ENCODE data around the gene GSTP1.
"Not testable (repeated sequence)": the region's sequence is repeated elsewhere in the genome, so short reads cannot be mapped to it uniquely, and the experiment has no call there.

The GSTP1 gene

DNA sequence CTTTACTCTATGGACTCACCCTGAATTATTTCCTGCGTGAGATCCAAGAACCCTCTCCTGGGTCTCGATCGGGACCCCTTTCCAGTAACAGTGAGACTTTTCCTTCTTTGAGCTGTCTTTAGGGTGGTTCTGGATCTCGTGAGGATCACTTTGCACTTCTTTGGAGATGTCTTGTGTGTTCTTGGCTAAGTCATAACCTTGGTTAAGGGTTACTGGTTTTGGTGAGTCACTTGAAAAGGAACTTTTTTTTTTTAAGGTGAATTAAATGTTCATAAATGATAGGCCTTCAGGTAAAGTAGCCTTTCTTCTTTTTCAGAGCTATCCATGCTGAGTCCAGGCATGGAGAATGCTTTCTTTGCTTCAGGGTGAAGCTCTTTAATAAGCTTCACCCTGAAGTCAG is 19.4 kb upstream of the GSTP1 start:
- no peak for DNase-seq

GRCh38 chr11:67571443-67571842 is 12.2 kb upstream of the GSTP1 start:
- DNase-seq, result peak; percentile 44

DNA sequence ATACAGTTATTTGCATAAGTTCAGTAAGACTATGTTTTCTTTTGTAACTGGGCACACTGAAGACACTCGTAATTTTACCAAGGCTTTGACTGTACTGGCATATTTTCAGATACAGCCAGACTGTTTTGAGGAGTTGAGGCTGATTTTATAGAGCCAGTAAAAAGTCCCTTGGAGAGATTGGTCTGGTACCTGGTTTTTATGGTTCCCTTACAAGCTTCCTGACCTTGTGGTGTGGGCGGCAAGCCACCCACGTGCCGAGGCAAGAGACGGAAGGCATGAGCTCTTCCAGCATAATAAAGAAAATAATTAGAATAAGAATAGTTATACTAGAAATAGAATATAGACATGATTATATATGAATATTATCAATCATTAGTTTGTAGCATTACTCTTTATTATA is 11.3 kb upstream of the GSTP1 start:
- DNase-seq, result no peak

DNA sequence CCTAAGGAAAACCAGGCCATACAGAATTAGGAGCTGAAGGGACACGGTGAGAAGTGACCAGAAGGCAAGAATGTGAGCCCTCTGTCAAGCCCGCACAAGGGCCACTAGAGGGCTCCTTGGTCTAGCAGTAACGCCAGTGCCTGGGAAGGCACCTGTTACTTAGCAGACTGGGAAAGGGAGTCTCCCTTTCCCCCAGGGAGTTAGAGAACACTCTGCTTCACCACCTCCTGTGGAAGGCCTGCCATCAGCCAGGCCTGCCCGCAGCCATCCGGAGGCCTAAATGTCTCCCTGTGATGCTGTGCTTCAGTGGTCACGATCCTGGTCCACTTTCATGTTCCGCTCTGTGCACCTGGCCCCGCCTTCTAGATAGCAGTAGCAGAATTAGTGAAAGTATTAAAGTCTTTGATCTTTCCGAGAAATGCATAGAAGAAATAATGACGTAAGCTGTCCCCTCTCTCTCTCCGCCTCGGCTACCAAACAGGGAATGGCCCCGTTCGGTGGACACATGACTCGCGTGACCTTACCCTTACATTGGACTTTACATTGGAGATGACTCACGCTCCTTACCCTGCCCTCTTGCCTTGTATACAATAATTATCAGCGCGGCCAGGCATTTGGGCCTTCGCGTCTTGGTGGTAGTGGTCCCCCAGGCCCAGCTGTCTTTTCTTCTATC is 10.7 kb upstream of the GSTP1 start:
- DNase-seq, result peak; percentile 76

DNA sequence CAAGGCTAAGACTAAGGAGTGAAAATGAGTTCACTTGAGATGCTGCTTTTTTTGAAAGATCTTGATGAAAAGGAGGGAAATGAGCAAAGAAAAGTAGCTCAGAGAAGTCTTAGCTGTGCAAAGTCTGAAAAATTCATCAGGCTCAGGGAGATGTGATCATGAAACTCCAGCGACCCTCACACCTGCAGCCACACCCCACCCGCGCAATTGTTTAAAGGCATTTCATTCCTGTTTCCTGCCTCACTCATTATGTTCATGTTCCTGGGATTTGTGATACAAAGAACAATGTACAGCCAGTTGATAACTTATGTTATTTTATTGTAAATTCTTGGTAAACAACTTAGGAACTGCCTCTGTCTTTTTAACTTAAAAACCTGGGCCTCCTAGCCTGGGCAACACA is 8.7 kb upstream of the GSTP1 start:
- DNase-seq, result no peak

- DNase-seq, result no peak
Observed at GRCh38 chr11:67576735-67577475, 6.7 kb upstream of the GSTP1 start.

GRCh38 chr11:67577951-67578350 is 5.7 kb upstream of the GSTP1 start:
- DNase-seq, result no peak

GRCh38 chr11:67581469-67581868 is 2.1 kb upstream of the GSTP1 start:
- no peak for DNase-seq

GRCh38 chr11:67582011-67582410 is 1.6 kb upstream of the GSTP1 start:
- no peak for DNase-seq

DNA sequence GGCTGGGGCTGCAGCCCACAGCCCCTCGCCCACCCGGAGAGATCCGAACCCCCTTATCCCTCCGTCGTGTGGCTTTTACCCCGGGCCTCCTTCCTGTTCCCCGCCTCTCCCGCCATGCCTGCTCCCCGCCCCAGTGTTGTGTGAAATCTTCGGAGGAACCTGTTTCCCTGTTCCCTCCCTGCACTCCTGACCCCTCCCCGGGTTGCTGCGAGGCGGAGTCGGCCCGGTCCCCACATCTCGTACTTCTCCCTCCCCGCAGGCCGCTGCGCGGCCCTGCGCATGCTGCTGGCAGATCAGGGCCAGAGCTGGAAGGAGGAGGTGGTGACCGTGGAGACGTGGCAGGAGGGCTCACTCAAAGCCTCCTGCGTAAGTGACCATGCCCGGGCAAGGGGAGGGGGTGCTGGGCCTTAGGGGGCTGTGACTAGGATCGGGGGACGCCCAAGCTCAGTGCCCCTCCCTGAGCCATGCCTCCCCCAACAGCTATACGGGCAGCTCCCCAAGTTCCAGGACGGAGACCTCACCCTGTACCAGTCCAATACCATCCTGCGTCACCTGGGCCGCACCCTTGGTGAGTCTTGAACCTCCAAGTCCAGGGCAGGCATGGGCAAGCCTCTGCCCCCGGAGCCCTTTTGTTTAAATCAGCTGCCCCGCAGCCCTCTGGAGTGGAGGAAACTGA is 731 bp downstream of the GSTP1 start:
- DNase-seq, result peak; percentile 72

DNA sequence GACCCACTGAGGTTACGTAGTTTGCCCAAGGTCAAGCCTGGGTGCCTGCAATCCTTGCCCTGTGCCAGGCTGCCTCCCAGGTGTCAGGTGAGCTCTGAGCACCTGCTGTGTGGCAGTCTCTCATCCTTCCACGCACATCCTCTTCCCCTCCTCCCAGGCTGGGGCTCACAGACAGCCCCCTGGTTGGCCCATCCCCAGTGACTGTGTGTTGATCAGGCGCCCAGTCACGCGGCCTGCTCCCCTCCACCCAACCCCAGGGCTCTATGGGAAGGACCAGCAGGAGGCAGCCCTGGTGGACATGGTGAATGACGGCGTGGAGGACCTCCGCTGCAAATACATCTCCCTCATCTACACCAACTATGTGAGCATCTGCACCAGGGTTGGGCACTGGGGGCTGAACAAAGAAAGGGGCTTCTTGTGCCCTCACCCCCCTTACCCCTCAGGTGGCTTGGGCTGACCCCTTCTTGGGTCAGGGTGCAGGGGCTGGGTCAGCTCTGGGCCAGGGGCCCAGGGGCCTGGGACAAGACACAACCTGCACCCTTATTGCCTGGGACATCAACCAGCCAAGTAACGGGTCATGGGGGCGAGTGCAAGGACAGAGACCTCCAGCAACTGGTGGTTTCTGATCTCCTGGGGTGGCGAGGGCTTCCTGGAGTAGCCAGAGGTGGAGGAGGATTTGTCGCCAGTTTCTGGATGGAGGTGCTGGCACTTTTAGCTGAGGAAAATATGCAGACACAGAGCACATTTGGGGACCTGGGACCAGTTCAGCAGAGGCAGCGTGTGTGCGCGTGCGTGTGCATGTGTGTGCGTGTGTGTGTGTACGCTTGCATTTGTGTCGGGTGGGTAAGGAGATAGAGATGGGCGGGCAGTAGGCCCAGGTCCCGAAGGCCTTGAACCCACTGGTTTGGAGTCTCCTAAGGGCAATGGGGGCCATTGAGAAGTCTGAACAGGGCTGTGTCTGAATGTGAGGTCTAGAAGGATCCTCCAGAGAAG is 1.6 kb downstream of the GSTP1 start:
- DNase-seq, result no peak

DNA sequence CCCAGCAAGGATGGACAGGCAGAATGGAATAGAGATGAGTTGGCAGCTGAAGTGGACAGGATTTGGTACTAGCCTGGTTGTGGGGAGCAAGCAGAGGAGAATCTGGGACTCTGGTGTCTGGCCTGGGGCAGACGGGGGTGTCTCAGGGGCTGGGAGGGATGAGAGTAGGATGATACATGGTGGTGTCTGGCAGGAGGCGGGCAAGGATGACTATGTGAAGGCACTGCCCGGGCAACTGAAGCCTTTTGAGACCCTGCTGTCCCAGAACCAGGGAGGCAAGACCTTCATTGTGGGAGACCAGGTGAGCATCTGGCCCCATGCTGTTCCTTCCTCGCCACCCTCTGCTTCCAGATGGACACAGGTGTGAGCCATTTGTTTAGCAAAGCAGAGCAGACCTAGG is 2.3 kb downstream of the GSTP1 start:
- DNase-seq, result no peak

DNA sequence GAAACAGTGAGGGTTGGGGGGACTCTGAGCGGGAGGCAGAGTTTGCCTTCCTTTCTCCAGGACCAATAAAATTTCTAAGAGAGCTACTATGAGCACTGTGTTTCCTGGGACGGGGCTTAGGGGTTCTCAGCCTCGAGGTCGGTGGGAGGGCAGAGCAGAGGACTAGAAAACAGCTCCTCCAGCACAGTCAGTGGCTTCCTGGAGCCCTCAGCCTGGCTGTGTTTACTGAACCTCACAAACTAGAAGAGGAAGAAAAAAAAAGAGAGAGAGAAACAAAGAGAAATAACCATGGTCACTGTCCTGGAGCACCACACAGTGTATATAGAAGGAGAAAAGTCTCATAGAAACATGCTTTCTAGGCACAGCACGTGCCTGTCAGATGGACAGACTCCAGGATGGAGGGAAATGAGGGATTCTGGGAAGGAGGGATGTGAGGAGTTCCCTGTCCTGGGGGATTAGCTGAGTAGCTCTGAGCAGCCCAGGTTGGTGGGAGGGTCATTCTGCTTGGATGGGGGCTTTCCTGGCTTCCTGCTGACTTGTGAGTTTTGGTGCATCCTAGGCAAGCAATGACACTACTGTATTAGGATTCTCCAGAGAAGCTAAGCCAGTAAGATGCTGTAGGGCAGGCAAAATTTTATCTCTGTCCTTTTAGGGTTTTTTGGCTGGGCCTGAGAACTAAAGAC is 3.1 kb downstream of the GSTP1 start:
- no peak for DNase-seq

- DNase-seq, result no peak
Observed at GRCh38 chr11:67588136-67588503, 4.5 kb downstream of the GSTP1 start.

GRCh38 chr11:67588899-67589415 is 5.3 kb downstream of the GSTP1 start:
- not testable (repeated sequence) for DNase-seq

- no peak for DNase-seq
Observed at GRCh38 chr11:67592880-67593564, 9.4 kb downstream of the GSTP1 start.

- DNase-seq, result no peak
Observed at GRCh38 chr11:67593565-67593905, 9.9 kb downstream of the GSTP1 start.

DNA sequence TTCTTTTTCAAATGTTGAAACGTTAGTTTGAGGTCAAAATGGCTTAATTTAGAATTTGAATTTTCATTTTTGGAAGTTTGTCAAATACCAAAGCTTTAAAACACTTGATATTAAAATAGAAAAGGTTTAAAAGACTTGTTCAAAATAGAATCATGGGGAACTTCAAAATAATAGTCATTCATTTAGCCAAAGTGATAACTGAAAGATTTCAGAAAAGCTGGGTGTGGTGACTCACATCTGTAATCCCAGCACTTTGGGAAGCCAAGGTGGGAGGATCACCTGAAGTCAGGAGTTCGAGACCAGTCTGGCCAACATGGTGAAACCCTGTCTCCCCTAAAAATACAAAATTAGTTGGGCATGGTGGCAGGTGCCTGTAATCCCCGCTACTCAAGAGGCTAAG is 10.9 kb downstream of the GSTP1 start:
- DNase-seq, result no peak

GRCh38 chr11:67596753-67597300 is 13.2 kb downstream of the GSTP1 start:
- no peak for DNase-seq

DNA sequence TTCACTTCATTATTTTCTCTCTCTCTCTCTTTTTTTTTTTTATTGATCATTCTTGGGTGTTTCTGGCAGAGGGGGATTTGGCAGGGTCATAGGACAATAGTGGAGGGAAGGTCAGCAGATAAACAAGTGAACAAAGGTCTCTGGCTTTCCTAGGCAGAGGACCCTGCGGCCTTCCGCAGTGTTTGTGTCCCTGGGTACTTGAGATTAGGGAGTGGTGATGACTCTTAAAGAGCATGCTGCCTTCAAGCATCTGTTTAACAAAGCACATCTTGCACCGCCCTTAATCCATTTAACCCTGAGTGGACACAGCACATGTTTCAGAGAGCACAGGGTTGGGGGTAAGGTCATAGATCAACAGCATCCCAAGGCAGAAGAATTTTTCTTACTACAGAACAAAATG is 13.8 kb downstream of the GSTP1 start:
- not testable (repeated sequence) for DNase-seq

- DNase-seq, result not testable (repeated sequence)
Observed at GRCh38 chr11:67597963-67598362, 14.4 kb downstream of the GSTP1 start.
